Liver (tissue), 3 donors: Measurements from ENCODE around the gene FMO2.

Experiments
- RAD21 ChIP-seq, 2 donors: IDR thresholded peaks; 2 replicates each; pipeline ENCODE4 v1.6.1; 2016; ENCODE audit warnings: antibody characterized with exemption in 2 of 2, mild to moderate bottlenecking in 2 of 2
- TF ChIP-seq, protein P1 (sequence below): IDR thresholded peaks from 2 replicates; pipeline ENCODE4 v1.6.1; 2016; ENCODE audit warnings: antibody characterized with exemption, mild to moderate bottlenecking
- TF ChIP-seq, protein P2 (sequence below): fragments of 150-350 bp; IDR thresholded peaks from 2 replicates; pipeline ENCODE4 v1.5.1; 2017; ENCODE audit warnings: improper control_type of control experiment, low read depth, low read length; ENCODE audit not compliant: missing input control
- donor health status: healthy.
- donor health status: healthy.

- TF ChIP-seq, protein P1, sequence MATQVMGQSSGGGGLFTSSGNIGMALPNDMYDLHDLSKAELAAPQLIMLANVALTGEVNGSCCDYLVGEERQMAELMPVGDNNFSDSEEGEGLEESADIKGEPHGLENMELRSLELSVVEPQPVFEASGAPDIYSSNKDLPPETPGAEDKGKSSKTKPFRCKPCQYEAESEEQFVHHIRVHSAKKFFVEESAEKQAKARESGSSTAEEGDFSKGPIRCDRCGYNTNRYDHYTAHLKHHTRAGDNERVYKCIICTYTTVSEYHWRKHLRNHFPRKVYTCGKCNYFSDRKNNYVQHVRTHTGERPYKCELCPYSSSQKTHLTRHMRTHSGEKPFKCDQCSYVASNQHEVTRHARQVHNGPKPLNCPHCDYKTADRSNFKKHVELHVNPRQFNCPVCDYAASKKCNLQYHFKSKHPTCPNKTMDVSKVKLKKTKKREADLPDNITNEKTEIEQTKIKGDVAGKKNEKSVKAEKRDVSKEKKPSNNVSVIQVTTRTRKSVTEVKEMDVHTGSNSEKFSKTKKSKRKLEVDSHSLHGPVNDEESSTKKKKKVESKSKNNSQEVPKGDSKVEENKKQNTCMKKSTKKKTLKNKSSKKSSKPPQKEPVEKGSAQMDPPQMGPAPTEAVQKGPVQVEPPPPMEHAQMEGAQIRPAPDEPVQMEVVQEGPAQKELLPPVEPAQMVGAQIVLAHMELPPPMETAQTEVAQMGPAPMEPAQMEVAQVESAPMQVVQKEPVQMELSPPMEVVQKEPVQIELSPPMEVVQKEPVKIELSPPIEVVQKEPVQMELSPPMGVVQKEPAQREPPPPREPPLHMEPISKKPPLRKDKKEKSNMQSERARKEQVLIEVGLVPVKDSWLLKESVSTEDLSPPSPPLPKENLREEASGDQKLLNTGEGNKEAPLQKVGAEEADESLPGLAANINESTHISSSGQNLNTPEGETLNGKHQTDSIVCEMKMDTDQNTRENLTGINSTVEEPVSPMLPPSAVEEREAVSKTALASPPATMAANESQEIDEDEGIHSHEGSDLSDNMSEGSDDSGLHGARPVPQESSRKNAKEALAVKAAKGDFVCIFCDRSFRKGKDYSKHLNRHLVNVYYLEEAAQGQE, result no peak
- TF ChIP-seq, protein P2, sequence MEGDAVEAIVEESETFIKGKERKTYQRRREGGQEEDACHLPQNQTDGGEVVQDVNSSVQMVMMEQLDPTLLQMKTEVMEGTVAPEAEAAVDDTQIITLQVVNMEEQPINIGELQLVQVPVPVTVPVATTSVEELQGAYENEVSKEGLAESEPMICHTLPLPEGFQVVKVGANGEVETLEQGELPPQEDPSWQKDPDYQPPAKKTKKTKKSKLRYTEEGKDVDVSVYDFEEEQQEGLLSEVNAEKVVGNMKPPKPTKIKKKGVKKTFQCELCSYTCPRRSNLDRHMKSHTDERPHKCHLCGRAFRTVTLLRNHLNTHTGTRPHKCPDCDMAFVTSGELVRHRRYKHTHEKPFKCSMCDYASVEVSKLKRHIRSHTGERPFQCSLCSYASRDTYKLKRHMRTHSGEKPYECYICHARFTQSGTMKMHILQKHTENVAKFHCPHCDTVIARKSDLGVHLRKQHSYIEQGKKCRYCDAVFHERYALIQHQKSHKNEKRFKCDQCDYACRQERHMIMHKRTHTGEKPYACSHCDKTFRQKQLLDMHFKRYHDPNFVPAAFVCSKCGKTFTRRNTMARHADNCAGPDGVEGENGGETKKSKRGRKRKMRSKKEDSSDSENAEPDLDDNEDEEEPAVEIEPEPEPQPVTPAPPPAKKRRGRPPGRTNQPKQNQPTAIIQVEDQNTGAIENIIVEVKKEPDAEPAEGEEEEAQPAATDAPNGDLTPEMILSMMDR, result no peak
- no peak for TF ChIP-seq RAD21 (IDR thresholded peaks at IDR 0.05)
Observed at GRCh38 chr1:171166361-171166760, 18.7 kb upstream of the FMO2 start.
